B cell (primary cell): ENCODE results near the gene CTXN3.

Source experiments
- EZH2 ChIP-seq: IDR thresholded peaks from 2 replicates; pipeline ENCODE4 v1.6.1; 2012; ENCODE audit warnings: borderline replicate concordance, low read depth, mild to moderate bottlenecking, moderate library complexity, low read length; ENCODE audit not compliant: insufficient read depth, poor library complexity, severe bottlenecking
- TF ChIP-seq, protein P1 (sequence below): fragments of 200-600 bp; IDR thresholded peaks from one replicate; pipeline ENCODE4 v1.8.0; 2022; ENCODE audit warnings: antibody characterized with exemption, mild to moderate bottlenecking

DNA sequence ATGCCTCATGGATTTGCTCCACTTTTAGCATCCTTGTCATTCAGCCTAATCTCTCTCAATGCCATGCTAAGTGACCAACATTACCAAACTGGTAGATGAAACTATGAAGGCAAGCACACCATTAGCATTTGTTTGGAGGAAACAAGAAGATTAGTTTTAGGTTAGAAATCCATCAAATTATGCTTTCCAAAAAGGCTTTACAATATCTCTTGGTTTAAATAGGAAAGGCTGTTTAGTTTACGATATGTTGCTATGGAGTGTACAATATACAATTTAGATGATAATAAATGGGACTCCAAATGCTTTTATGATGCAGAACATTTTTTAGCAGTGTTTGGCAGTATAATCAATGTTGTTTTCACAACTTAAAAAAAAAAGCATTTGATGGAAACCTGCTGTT, 47.8 kb upstream of the CTXN3 start:
- TF ChIP-seq, protein P1, sequence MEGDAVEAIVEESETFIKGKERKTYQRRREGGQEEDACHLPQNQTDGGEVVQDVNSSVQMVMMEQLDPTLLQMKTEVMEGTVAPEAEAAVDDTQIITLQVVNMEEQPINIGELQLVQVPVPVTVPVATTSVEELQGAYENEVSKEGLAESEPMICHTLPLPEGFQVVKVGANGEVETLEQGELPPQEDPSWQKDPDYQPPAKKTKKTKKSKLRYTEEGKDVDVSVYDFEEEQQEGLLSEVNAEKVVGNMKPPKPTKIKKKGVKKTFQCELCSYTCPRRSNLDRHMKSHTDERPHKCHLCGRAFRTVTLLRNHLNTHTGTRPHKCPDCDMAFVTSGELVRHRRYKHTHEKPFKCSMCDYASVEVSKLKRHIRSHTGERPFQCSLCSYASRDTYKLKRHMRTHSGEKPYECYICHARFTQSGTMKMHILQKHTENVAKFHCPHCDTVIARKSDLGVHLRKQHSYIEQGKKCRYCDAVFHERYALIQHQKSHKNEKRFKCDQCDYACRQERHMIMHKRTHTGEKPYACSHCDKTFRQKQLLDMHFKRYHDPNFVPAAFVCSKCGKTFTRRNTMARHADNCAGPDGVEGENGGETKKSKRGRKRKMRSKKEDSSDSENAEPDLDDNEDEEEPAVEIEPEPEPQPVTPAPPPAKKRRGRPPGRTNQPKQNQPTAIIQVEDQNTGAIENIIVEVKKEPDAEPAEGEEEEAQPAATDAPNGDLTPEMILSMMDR: no peak
- no peak for TF ChIP-seq EZH2
